Pancreas (tissue), 10 donors: ENCODE results near the gene AP2M1. TPM values are rescaled to one million over a fixed set of nuclear protein-coding genes. Genes with fewer than 3 reads are reported as not detected.

ENCODE experiments used
- ATAC-seq, 4 donors: fragments of 200-7000 bp; cut with Tn5 transposase; one replicate each; pipeline versions ENCODE4 v1.8.0 to v1.9.1; 2020; ENCODE audit warnings: mild to moderate bottlenecking in 4 of 4, moderate library complexity in 4 of 4
- DNase-seq, 6 donors: peaks; one replicate each; pipeline ENCODE4 v3.0.0-alpha.2; 2020
- FAIRE-seq: peaks from 2 replicates; lab custom pipeline; 2012; peaks lifted over from hg19 to GRCh38; lab: Jason Lieb, UNC
- H3K27ac ChIP-seq, 4 donors: fragments of 200-600 bp; sonication (generic); 1 replicate in 3 of 4; 2 replicates in 1 of 4; pipeline versions ENCODE4 v1.5.0 to v1.8.0; 2020
- H3K27me3 ChIP-seq, 4 donors: fragments of 200-600 bp; one replicate each; pipeline ENCODE4 v1.8.0; 2021
- H3K36me3 ChIP-seq, 3 donors: fragments of 200-600 bp; sonication (generic) in 1 of 3; one replicate each; pipeline versions ENCODE4 v1.5.0 to v1.8.0; 2020 to 2021
- H3K4me1 ChIP-seq, 3 donors: fragments of 200-600 bp; one replicate each; pipeline ENCODE4 v1.8.0; 2021
- H3K4me3 ChIP-seq, 4 donors: fragments of 200-600 bp; sonication (generic) in 2 of 4; one replicate each; pipeline versions ENCODE4 v1.5.0 to v1.8.0; 2020 to 2021
- H3K9me3 ChIP-seq, 4 donors: fragments of 200-600 bp; one replicate each; pipeline ENCODE4 v1.8.0; 2021
- WGBS, 2 donors: extraction: QIAGEN DNeasy Blood & Tissue Kit; methylation state at CpG; one replicate each; pipeline ENCODE4 v1.1.7; 2013; 5-methylcytosine and 5-hydroxymethylcytosine counted together
- intact Hi-C, 3 donors: fragments of 100-400 bp; cut with DNase I; formaldehyde crosslinking; loops; one replicate each; pipeline versions ENCODE4 v1.11.1 to v1.14.2; 2022
- polyA plus RNA-seq, 2 donors: library from polyadenylated mRNA; stranded (reverse); fragments of 200-250 nt; gene quantifications; one replicate each; pipeline ENCODE4 v1.2.3, GENCODE V29; 2013
- total RNA-seq, 6 donors: library from RNA; stranded (reverse); fragmentation: NEBNext Ultra II Directional in 4 of 6; extraction: Animal tissue kit (Norgen Biotek cat#: 25700) in 4 of 6; gene quantifications; one replicate each; pipeline versions ENCODE4 v1.2.1 to v1.2.4, GENCODE V29; 2021 to 2023
- TF ChIP-seq, protein P1 (sequence below), 4 donors: fragments of 200-600 bp; sonication (generic) in 3 of 4; IDR thresholded peaks; one replicate each; pipeline versions ENCODE4 v1.5.0 to v1.8.0; 2021; ENCODE audit warnings: antibody characterized with exemption in 4 of 4
- donor health status: healthy with polysubstance abuse.
- donor health status: DM: no; HTN: no; CAD: no; lungs with moderate emphysema.
- donor health status: DM: no; HTN: no; CAD: no.
- donor health status: control.
- donor health status: control.
- donor health status: Bipolar disorder and iron deficiency.
- donor health status: DM: yes; HTN: yes; CAD: no.
- donor health status: DM: no; HTN: no; CAD: no.
- donor health status: DM: no; HTN: no; CAD: no.
- donor health status: DM: yes; HTN: yes; CAD: no.

The AP2M1 gene
- total and polyA plus RNA-seq, 8 donors, result 67.8 to 136 (median 81.8) TPM

DNA sequence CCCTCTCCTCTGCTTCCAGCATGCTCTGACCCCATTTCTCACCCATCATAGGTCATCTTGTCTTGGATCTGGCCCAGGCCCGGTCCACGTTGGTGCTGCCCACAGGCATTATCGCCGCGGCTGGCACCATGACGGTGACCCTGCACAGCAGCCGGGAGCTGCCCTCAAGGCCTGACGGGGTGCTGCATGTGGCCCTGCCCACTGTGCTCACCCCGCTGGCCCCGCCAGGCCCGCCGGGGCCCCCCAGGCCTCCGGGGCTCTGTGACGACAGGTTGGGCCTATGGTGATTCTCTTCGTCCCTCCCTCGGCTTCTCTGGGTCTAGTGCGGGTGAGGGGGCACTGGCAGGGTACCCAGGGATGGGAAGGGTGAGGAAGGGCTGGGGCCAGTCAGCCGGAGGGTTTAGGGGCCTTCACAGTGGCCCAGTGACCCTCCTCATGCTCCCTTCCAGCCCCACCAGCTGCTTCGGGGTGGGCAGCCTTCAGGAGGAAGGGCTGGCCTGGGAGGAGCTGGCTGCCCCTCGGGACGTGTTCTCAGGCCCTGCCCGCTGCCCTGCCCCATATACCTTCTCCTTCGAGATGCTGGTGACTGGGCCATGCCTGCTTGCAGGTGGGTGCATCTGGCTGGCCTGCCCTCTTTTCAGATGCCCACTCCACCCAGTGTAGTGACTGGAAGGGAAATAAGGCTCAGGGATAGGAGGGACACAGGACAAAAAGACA lies 58.6 kb downstream of the AP2M1 start:
- intact Hi-C loops, result loop anchor here in 1 of 3 donors (10.0 kb wide), 2 partner anchors 88 to 338 kb away; no protein-coding TSS in a partner anchor

More for the DNA sequence above, 58.6 kb downstream of the AP2M1 start:
- ATAC-seq (no peak), DNase-seq (no peak), FAIRE-seq (no peak)
- no peaks in the 10 kb centered on the region for H3K9me3 ChIP-seq
- H3K27ac ChIP-seq, result no peak overlapping the region
- WGBS, 2 donors, result 86% methylated on average over 21 to 23 of the region's 23 CpGs
- H3K4me1 ChIP-seq, result peaks cover 0 to 8% (median 6%) of the 10 kb centered on the region in 3 donors
- TF ChIP-seq, protein P1, sequence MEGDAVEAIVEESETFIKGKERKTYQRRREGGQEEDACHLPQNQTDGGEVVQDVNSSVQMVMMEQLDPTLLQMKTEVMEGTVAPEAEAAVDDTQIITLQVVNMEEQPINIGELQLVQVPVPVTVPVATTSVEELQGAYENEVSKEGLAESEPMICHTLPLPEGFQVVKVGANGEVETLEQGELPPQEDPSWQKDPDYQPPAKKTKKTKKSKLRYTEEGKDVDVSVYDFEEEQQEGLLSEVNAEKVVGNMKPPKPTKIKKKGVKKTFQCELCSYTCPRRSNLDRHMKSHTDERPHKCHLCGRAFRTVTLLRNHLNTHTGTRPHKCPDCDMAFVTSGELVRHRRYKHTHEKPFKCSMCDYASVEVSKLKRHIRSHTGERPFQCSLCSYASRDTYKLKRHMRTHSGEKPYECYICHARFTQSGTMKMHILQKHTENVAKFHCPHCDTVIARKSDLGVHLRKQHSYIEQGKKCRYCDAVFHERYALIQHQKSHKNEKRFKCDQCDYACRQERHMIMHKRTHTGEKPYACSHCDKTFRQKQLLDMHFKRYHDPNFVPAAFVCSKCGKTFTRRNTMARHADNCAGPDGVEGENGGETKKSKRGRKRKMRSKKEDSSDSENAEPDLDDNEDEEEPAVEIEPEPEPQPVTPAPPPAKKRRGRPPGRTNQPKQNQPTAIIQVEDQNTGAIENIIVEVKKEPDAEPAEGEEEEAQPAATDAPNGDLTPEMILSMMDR (IDR thresholded peaks at IDR 0.05), result no peak
- H3K36me3 ChIP-seq, result no peaks in the 10 kb centered on the region
- no peak overlapping the region for H3K4me3 ChIP-seq
- no peaks in the 10 kb centered on the region for H3K27me3 ChIP-seq

Other genes starting within 250 kb of the AP2M1 start
- gene ABCC5, start 157.0 kb upstream of the AP2M1 start, total RNA-seq, result 10 to 100 TPM in 1 of 6 donors, 1 to 10 TPM in 5; 2.8 to 25.2 (median 7.1) TPM
- 10 to 100 TPM; 12.9 to 25.9 TPM for gene ABCC5, start 157.0 kb upstream of the AP2M1 start, polyA plus RNA-seq
- not detected for gene HTR3D, start 143.1 kb upstream of the AP2M1 start, total RNA-seq
- not detected for gene HTR3D, start 143.1 kb upstream of the AP2M1 start, polyA plus RNA-seq
- gene HTR3C, start 121.8 kb upstream of the AP2M1 start, total RNA-seq, result not detected
- under 1 TPM in 1 of 2 donors, not detected in 1; 0.09 TPM for gene HTR3C, start 121.8 kb upstream of the AP2M1 start, polyA plus RNA-seq
- under 1 TPM in 1 of 6 donors, not detected in 5; 0.41 TPM for gene HTR3E, start 77.8 kb upstream of the AP2M1 start, total RNA-seq
- not detected for gene HTR3E, start 77.8 kb upstream of the AP2M1 start, polyA plus RNA-seq
- 10 to 100 TPM; 12.4 to 23.6 (median 17.1) TPM for gene EIF2B5, start 39.5 kb upstream of the AP2M1 start, total RNA-seq
- 10 to 100 TPM; 32.1 to 53.3 TPM for gene EIF2B5, start 39.5 kb upstream of the AP2M1 start, polyA plus RNA-seq
- 10 to 100 TPM; 31.0 to 44.9 (median 35.1) TPM for gene DVL3, start 19.5 kb upstream of the AP2M1 start, total RNA-seq
- 10 to 100 TPM; 47.5 to 53.8 TPM for gene DVL3, start 19.5 kb upstream of the AP2M1 start, polyA plus RNA-seq
- 10 to 100 TPM; 31.7 to 49.4 (median 37.7) TPM for gene ABCF3, start 11.3 kb downstream of the AP2M1 start, total RNA-seq
- gene ABCF3, start 11.3 kb downstream of the AP2M1 start, polyA plus RNA-seq, result 10 to 100 TPM; 79.7 to 92.1 TPM
- gene VWA5B2, start 54.7 kb downstream of the AP2M1 start, total RNA-seq, result 1 to 10 TPM; 1.2 to 7.9 (median 4.5) TPM
- 100 to 1,000 TPM in 1 of 2 donors, 10 to 100 TPM in 1; 30.3 to 105 TPM for gene VWA5B2, start 54.7 kb downstream of the AP2M1 start, polyA plus RNA-seq
- gene ALG3, start 74.1 kb downstream of the AP2M1 start, total RNA-seq, result 10 to 100 TPM; 14.1 to 25.7 (median 21.7) TPM
- 10 to 100 TPM; 26.2 to 26.5 TPM for gene ALG3, start 74.1 kb downstream of the AP2M1 start, polyA plus RNA-seq
- 1 to 10 TPM; 1.9 to 5.3 (median 3.1) TPM for gene EEF1AKMT4, start 74.8 kb downstream of the AP2M1 start, total RNA-seq
- 1 to 10 TPM; 1.8 to 3.1 TPM for gene EEF1AKMT4, start 74.8 kb downstream of the AP2M1 start, polyA plus RNA-seq
- 10 to 100 TPM in 5 of 6 donors, 1 to 10 TPM in 1; 7.5 to 33.7 (median 19.4) TPM for gene CAMK2N2, start 86.7 kb downstream of the AP2M1 start, total RNA-seq
- gene CAMK2N2, start 86.7 kb downstream of the AP2M1 start, polyA plus RNA-seq, result 10 to 100 TPM; 13.8 to 14.8 TPM
- gene ECE2, start 101.2 kb downstream of the AP2M1 start, total RNA-seq, result 10 to 100 TPM in 1 of 6 donors, 1 to 10 TPM in 5; 6.3 to 12.1 (median 8.8) TPM
- gene ECE2, start 101.2 kb downstream of the AP2M1 start, polyA plus RNA-seq, result 10 to 100 TPM in 1 of 2 donors, 1 to 10 TPM in 1; 7.7 to 25.4 TPM
- gene PSMD2, start 124.4 kb downstream of the AP2M1 start, total RNA-seq, result 10 to 100 TPM; 38.4 to 89.6 (median 54.1) TPM
- gene PSMD2, start 124.4 kb downstream of the AP2M1 start, polyA plus RNA-seq, result 10 to 100 TPM; 39.1 to 78.7 TPM
- gene EIF4G1, start 139.8 kb downstream of the AP2M1 start, total RNA-seq, result 100 to 1,000 TPM; 118 to 207 (median 178) TPM
- 100 to 1,000 TPM; 159 to 163 TPM for gene EIF4G1, start 139.8 kb downstream of the AP2M1 start, polyA plus RNA-seq
- 1 to 10 TPM; 4.0 to 7.9 (median 6.4) TPM for gene FAM131A, start 162.7 kb downstream of the AP2M1 start, total RNA-seq
- 10 to 100 TPM; 12.7 to 22.5 TPM for gene FAM131A, start 162.7 kb downstream of the AP2M1 start, polyA plus RNA-seq
- gene CLCN2, start 186.8 kb downstream of the AP2M1 start, total RNA-seq, result 1 to 10 TPM; 4.9 to 9.2 (median 6.2) TPM
- gene CLCN2, start 186.8 kb downstream of the AP2M1 start, polyA plus RNA-seq, result 10 to 100 TPM; 22.2 to 25.5 TPM
- 10 to 100 TPM; 19.7 to 38.2 (median 25.7) TPM for gene POLR2H, start 186.9 kb downstream of the AP2M1 start, total RNA-seq
- 100 to 1,000 TPM in 1 of 2 donors, 10 to 100 TPM in 1; 98.0 to 116 TPM for gene POLR2H, start 186.9 kb downstream of the AP2M1 start, polyA plus RNA-seq
- under 1 TPM in 5 of 6 donors, not detected in 1; 0.28 to 0.72 (median 0.54) TPM for gene THPO, start 203.4 kb downstream of the AP2M1 start, total RNA-seq
- gene THPO, start 203.4 kb downstream of the AP2M1 start, polyA plus RNA-seq, result 1 to 10 TPM in 1 of 2 donors, under 1 TPM in 1; 0.40 to 1.3 TPM
- gene CHRD, start 205.2 kb downstream of the AP2M1 start, total RNA-seq, result 10 to 100 TPM; 11.0 to 31.4 (median 17.3) TPM
- gene CHRD, start 205.2 kb downstream of the AP2M1 start, polyA plus RNA-seq, result 10 to 100 TPM; 23.3 to 96.7 TPM